HL-60 (cell line): ENCODE measurements around the gene LRRN4.

Experiments used
- DNase-seq, 2 experiments: peaks; one replicate each; pipeline ENCODE4 v3.0.0-alpha.2; 2010 to 2020; ENCODE audit warnings: low read depth in 1 of 2, low spot score in 1 of 2
- H3K27ac ChIP-seq: fragments of 250-450 bp; sonication (Bioruptor Pico); replicated peaks from 2 replicates; pipeline ENCODE4 v1.5.1; 2020; ENCODE audit warnings: mild to moderate bottlenecking, moderate library complexity
- H3K27me3 ChIP-seq: fragments of 250-450 bp; sonication (Bioruptor Pico); 2 replicates; pipeline ENCODE4 v1.5.1; 2021; ENCODE audit warnings: mild to moderate bottlenecking, moderate library complexity; ENCODE audit not compliant: insufficient read depth, poor library complexity, severe bottlenecking
- H3K4me3 ChIP-seq: replicated peaks from 2 replicates; pipeline ENCODE4 v1.5.1; 2011; ENCODE audit warnings: mild to moderate bottlenecking, control low read depth, low read length; ENCODE audit not compliant: insufficient read depth
- GABPA ChIP-seq: IDR thresholded peaks from 2 replicates; pipeline ENCODE4 v1.6.1; 2012; ENCODE audit warnings: low read depth
- POLR2AphosphoS5 ChIP-seq: IDR thresholded peaks from 2 replicates; pipeline ENCODE4 v1.6.1; 2012; ENCODE audit warnings: low read depth
- SPI1 ChIP-seq: IDR thresholded peaks from 2 replicates; pipeline ENCODE4 v1.6.1; 2012; ENCODE audit warnings: low read depth, mild to moderate bottlenecking, borderline replicate concordance
- TF ChIP-seq, protein P1 (sequence below): IDR thresholded peaks from 2 replicates; pipeline ENCODE4 v1.6.1; 2012; ENCODE audit warnings: low read depth; ENCODE audit not compliant: insufficient replicate concordance
- TF ChIP-seq, protein P2 (sequence below): IDR thresholded peaks from one replicate; pipeline ENCODE4 v1.5.1; 2011; ENCODE audit warnings: low read length, control low read depth, inconsistent platforms; ENCODE audit not compliant: insufficient read depth

Gene LRRN4

DNA sequence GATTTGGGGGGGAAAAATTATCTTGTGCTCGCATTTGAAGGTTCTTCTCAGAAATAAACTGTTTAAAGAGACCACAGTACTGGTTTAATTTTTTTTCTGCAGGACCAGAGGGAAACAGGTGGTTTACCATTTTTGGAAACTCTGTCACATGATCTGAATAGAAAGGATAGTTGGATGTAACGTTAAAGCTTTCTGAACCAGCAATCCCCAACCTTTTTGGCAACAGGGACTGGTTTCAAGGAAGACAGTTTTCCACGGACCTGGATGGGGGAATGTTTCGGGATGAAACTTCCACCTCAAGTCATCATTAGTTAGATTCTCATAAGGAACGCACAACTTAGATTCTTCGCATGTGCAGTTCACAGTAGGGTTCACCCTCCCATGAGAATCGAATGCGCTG is 53.0 kb downstream of the LRRN4 start:
- DNase-seq = no peak
- H3K27ac ChIP-seq = no peak overlapping the region
- TF ChIP-seq, protein P1, sequence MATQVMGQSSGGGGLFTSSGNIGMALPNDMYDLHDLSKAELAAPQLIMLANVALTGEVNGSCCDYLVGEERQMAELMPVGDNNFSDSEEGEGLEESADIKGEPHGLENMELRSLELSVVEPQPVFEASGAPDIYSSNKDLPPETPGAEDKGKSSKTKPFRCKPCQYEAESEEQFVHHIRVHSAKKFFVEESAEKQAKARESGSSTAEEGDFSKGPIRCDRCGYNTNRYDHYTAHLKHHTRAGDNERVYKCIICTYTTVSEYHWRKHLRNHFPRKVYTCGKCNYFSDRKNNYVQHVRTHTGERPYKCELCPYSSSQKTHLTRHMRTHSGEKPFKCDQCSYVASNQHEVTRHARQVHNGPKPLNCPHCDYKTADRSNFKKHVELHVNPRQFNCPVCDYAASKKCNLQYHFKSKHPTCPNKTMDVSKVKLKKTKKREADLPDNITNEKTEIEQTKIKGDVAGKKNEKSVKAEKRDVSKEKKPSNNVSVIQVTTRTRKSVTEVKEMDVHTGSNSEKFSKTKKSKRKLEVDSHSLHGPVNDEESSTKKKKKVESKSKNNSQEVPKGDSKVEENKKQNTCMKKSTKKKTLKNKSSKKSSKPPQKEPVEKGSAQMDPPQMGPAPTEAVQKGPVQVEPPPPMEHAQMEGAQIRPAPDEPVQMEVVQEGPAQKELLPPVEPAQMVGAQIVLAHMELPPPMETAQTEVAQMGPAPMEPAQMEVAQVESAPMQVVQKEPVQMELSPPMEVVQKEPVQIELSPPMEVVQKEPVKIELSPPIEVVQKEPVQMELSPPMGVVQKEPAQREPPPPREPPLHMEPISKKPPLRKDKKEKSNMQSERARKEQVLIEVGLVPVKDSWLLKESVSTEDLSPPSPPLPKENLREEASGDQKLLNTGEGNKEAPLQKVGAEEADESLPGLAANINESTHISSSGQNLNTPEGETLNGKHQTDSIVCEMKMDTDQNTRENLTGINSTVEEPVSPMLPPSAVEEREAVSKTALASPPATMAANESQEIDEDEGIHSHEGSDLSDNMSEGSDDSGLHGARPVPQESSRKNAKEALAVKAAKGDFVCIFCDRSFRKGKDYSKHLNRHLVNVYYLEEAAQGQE = no peak
- TF ChIP-seq SPI1 = no peak
- TF ChIP-seq, protein P2, sequence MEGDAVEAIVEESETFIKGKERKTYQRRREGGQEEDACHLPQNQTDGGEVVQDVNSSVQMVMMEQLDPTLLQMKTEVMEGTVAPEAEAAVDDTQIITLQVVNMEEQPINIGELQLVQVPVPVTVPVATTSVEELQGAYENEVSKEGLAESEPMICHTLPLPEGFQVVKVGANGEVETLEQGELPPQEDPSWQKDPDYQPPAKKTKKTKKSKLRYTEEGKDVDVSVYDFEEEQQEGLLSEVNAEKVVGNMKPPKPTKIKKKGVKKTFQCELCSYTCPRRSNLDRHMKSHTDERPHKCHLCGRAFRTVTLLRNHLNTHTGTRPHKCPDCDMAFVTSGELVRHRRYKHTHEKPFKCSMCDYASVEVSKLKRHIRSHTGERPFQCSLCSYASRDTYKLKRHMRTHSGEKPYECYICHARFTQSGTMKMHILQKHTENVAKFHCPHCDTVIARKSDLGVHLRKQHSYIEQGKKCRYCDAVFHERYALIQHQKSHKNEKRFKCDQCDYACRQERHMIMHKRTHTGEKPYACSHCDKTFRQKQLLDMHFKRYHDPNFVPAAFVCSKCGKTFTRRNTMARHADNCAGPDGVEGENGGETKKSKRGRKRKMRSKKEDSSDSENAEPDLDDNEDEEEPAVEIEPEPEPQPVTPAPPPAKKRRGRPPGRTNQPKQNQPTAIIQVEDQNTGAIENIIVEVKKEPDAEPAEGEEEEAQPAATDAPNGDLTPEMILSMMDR = no peak
- no peak for TF ChIP-seq GABPA
- no peak for TF ChIP-seq POLR2AphosphoS5

DNA sequence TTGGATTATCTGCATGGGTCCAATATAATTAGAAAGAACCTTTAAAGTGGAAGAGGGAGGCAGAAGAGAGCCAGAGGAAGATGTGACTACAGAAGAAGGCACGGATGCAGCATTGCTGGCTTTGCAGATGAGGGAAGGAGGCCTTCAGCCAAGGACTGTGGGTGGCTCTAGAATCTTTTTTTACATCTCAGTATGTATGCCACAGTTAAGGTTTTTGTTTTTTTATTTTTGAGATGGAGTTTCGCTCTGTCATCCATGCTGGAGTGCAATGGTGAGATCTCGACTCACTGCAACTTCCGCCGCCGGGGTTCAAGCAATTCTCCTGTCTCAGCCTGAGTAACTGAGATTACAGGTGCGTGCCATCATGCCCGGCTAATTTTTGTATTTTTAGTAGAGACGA is 54.1 kb downstream of the LRRN4 start:
- TF ChIP-seq SPI1 (no peak), GABPA (no peak)
- TF ChIP-seq, protein P2 = no peak
- H3K27ac ChIP-seq = no peak overlapping the region

More for the DNA sequence above, 53.0 kb downstream of the LRRN4 start:
- Histone ChIP-seq H3K4me3 (no peak overlapping the region), H3K27me3 (no peaks in the 10 kb centered on the region)

DNA sequence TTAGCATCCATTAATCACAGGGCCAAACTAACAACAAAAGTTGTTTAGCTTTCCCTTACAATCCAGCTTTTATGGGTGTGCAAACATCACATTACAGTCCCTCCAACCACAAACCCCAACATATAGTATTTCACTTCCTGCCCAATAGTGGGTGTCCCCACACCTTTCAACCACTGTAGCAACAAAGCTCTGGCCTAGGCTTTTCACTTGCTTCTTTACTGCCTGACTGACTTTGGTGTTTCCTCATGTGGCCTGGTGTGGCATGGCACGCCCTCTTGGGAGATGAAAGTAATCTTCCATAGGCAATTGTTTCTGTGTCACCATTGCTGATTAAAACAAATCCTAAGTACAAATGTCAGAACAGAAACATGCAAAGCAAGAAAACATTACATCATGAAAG is 57.1 kb downstream of the LRRN4 start:
- TF ChIP-seq, protein P1 = no peak
- TF ChIP-seq GABPA (no peak), SPI1 (no peak; the same call in 1 of the 2 replicates), POLR2AphosphoS5 (no peak)
- TF ChIP-seq, protein P2 = no peak
- DNase-seq = peak in 1 of 2 experiments; percentile 83
- Histone ChIP-seq H3K27ac (no peak overlapping the region), H3K27me3 (no peaks in the 10 kb centered on the region), H3K4me3 (no peak overlapping the region)

More for the DNA sequence above, 54.1 kb downstream of the LRRN4 start:
- no peak for DNase-seq
- Histone ChIP-seq H3K4me3 (no peak overlapping the region), H3K27me3 (no peaks in the 10 kb centered on the region)

DNA sequence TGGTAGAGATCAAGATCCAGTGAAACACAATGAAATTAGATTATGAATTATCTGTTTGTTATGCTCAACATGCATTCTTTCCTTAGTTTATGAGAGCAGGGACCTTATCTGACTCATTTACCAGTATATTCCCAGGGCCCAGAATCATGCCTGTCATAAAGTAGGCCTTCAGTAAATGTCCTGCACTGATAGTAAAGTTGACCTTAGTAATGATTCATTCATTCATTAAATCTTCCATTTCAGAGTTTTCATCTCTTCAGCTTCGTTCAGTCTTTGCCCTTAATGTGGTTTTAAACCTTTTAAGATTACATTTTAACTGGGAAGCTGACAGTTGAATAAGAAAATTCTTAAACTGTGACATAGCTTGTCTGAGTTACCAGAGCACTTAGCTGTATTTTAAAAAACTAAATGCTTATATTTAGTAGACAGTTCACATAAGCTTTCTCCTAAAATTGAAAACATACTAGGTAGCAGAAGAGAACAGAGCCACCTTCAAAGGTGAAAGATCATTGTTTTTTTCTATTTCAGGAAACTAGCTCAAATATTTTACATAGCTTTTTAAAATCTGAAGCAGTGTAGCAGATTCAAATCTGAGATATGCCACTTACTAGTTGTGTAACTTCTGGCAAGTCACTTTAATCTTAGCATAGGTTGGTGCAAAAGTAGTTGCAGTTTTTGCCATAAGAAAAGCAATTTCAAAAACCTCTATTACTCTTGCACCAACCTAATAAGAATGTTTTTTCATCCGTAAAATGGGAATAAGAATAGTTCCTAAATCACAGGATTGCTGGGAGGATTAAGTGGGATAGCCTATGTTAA is 62.0 kb downstream of the LRRN4 start:
- Histone ChIP-seq H3K27me3 (no peaks in the 10 kb centered on the region), H3K4me3 (no peak overlapping the region), H3K27ac (0 out of 2 replicates have a peak overlapping the region, but pooled peaks have one; percentile 2)
- no peak for TF ChIP-seq SPI1
- TF ChIP-seq POLR2AphosphoS5 = no peak
- TF ChIP-seq, protein P2 = no peak
- no peak for TF ChIP-seq GABPA
- TF ChIP-seq, protein P1 = no peak
- DNase-seq = no peak
